HEK293T (cell line): ENCODE data around the gene UBE2R2.

Experiments used
- BHLHE40 ChIP-seq: fragments of 450-650 bp; IDR thresholded peaks from 2 replicates; pipeline ENCODE4 v1.6.1; 2016; ENCODE audit warnings: mild to moderate bottlenecking, moderate library complexity, borderline replicate concordance
- ELF4 ChIP-seq: fragments of 450-650 bp; IDR thresholded peaks from 2 replicates; pipeline ENCODE4 v1.6.1; 2017; ENCODE audit warnings: antibody characterized with exemption
- FOXM1 ChIP-seq: fragments of 450-650 bp; IDR thresholded peaks from 2 replicates; pipeline ENCODE4 v1.6.1; 2017; ENCODE audit warnings: mild to moderate bottlenecking, borderline replicate concordance
- NFRKB ChIP-seq: fragments of 450-650 bp; IDR thresholded peaks from 2 replicates; pipeline ENCODE4 v1.6.1; 2016; ENCODE audit warnings: mild to moderate bottlenecking, moderate library complexity
- PKNOX1 ChIP-seq: fragments of 450-650 bp; IDR thresholded peaks from 2 replicates; pipeline ENCODE4 v1.6.1; 2016

GRCh38 chr9:33776578-33776977 lies 40.4 kb upstream of the UBE2R2 start:
- no peak for TF ChIP-seq NFRKB
- TF ChIP-seq PKNOX1: no peak
- TF ChIP-seq FOXM1: no peak
- no peak for TF ChIP-seq BHLHE40
- TF ChIP-seq ELF4: no peak
